SKM-1 treated with dmso at 0.1 percent for 144 hours (cell line): Measurements from ENCODE around the gene MAN2A1.
"Not testable (repeated sequence)": the region's sequence is repeated elsewhere in the genome, so short reads cannot be mapped to it uniquely, and the experiment has no call there.

Source experiments
- DNase-seq: peaks from one replicate; lab custom pipeline; 2025; ENCODE audit not compliant: unreplicated experiment; lab: John Stamatoyannopoulos, UW

Gene MAN2A1

DNA sequence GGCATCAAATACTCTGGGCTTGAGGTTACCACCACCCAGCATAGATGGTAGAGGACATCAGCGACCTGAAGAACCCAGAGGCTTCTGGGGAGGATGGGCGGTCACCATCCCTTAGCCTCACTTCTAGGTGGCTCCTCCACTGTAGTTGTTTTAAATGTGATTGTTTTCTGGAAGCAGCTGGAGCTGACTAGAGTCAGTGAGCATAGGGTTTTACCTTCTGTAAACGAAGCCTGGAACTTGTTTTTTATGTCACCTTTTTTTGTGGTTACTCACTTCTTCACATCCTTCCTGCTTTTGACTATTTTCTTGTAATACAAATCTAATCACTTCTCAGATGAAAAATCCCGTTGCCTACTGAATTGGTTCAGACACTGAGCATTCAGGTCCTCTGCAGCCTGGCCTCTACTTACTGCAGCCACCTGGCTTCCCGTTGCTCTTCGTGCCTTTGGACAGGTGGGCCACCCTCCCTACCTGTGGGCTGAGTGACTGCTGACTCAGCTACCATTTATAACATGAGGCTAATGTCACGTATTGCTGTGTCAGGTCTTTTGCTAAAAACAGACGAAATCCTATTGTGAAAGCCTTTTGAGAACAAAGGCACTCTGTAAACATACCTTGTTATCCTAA, 167.8 kb downstream of the MAN2A1 start:
- DNase-seq = no peak

- DNase-seq = no peak
These were observed 169.8 kb downstream of the MAN2A1 start for GRCh38 chr5:109859537-109859936.

DNA sequence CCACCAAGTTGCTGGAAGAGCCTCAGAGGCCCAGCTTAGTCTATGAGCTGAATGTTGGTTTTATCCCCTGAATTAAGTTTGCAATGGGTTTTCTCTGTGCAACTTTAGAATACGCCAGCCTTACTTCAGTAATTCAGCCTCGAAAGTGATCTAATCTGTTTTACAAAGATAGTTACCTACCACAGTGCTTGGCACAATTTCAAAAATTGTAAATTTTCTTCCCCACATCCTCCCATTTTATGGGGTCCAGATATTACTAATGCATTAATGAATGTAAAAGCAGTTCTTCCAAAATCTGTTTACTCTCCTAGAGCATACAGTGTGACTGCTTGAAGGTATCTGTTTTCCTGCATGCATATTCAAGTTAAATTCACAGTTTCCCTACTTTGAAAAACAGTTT, 172.6 kb downstream of the MAN2A1 start:
- no peak for DNase-seq

- no peak for DNase-seq
These were observed 174.0 kb downstream of the MAN2A1 start for GRCh38 chr5:109863752-109864151.

- no peak for DNase-seq
These were observed 175.9 kb downstream of the MAN2A1 start for GRCh38 chr5:109865637-109866036.

GRCh38 chr5:109866051-109866450, 176.3 kb downstream of the MAN2A1 start:
- DNase-seq = no peak

GRCh38 chr5:109868737-109869136, 179.0 kb downstream of the MAN2A1 start:
- no peak for DNase-seq

DNA sequence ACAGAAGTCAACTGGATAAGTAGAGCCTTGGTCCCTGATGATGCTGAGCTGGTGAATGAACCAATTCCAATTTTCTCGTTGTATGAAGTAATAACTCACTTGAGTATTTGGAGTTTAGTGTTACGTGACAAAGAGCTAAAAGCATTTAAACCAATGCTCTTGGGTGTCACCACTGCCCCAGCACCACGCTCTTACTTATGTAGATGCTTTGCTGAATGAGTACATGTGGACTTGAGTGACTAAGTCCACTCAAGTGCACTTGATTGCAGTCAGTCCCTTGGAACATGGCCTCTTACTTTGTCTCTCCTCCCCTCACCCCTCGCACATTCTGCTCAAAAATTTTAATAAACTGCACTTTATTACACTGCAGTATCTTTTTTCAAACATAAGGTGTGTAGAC, 184.0 kb downstream of the MAN2A1 start:
- DNase-seq = no peak

GRCh38 chr5:109874108-109874507, 184.4 kb downstream of the MAN2A1 start:
- DNase-seq = no peak

- DNase-seq = no peak
These were observed 186.5 kb downstream of the MAN2A1 start for GRCh38 chr5:109876030-109876725.

DNA sequence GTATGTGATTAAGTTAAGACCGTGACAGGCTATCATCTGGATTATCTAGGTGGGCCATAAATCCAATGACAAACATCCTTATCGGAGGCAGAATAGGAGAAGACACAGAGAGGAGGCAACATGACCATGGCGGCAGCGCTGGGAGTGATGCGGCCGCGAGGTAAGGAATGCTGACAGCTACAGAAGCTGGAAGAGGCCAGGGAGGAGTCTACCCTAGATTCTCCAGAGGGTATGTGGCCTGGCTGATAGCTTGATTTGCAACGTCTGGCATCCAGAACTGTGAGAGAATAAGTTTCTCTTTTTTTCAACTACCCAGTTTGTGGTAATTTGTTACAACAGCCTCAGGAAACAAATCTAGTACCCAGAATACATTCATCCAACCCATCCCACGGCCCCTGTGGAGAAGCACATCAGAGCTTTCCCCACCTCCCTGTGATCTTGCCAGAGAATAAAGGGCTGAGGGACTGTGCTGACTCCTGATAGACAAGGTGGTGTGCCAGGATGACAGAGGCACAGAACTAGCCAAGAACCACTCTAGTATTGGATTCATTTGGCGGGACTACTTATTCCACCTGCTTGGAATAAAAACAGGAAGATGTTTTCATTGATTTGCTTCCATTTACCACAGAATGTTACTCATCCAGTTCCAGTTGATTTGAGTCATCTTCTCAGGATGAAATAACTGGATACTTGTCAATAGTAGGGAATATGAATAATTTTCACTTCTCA, 187.4 kb downstream of the MAN2A1 start:
- no peak for DNase-seq

DNA sequence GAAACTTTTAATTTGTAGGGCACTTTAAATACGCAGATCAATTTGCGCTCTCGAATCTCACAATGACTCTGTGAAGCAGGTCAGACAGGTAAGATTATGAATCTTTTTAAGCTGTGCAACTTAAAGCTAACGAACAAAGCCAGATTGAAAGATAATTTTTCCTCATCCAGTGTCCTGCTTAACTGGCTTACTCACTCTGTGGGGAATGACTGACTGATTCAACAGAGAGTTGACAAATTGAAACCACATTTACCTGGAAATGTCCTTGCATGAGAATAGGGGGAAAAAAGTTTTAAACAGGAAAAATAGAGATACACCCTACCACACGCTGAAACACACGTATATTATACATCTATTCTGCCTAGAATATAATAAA, 187.9 kb downstream of the MAN2A1 start:
- no peak for DNase-seq

- DNase-seq = no peak
These were observed 189.2 kb downstream of the MAN2A1 start for GRCh38 chr5:109878887-109879286.

DNA sequence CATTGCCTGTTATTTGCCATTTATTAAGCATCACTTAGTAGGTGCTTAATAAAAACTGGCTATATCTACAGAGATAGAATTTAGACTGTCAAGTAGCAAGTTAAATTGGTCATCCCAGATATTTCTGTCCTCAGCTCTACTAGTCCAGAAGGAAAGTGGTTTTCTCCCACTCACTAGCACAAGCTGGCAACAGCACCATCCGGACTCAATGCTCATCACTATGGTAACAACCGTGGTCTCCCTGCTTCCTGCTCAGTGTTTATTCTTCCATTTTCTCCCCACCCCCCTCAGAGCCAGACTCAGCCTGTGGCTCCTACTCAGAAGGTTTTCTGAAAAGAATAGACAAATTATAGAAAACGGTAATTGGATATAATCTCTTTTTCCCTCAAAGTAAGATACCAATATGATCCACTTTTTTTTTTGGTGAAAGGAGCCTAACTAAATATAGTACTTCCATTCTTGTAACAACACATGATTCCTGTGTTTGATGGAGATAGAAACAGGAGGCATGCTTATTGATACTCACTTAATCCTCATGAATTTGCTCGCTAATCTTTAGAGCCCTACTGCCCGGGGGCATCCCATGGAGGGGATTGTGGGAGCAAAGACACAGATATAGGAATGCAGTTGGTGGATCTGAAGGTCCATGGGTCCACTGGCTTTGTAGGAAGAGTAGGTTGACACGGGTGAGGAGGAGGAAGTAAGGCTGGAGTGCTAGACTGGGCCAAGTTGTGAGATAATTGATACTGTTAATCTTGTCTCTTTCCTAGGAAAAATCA, 191.4 kb downstream of the MAN2A1 start:
- no peak for DNase-seq

- no peak for DNase-seq
These were observed 192.8 kb downstream of the MAN2A1 start for GRCh38 chr5:109882546-109882945.

- DNase-seq = no peak
These were observed 194.9 kb downstream of the MAN2A1 start for GRCh38 chr5:109884676-109885075.

DNA sequence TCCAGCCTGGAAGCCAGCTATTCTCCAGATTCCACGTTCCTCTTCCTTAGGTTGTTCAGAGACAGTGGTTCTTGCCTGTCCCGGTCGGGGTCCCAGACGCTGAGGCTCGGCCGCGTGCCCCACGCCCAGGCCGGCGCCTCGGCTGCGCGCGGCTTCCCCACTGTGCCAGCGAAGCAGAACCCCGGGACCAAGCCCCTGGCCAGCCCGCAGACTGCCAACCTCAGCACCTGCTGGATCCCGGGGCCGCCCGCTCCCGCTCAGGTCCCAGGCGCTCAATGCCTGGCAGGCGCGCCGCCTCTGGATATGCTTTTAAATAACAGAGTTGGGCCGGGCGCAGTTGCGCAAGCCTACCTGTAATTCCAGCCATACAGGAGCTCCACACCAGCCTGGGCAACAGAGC, 195.5 kb downstream of the MAN2A1 start:
- no peak for DNase-seq

DNA sequence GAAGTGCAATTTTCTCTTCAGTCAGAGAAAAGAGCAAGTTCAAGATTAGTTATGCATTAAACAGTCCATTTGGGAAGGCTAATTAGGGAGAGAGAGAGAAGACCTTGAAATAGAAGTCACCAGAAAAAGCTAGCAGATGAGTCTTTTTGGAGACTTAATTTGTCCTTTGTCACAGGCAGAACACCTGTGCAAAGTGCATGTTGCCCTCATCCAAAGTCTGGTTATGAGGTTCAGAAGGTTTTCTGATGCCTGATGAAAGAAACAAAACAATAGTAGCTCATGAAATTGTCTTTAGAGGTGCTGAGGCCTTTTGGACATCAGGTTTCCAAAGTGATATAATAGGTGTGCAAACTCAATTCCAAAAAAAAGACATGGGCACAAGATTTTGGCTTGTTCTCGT, 199.3 kb downstream of the MAN2A1 start:
- DNase-seq = no peak

GRCh38 chr5:109893271-109893670, 203.5 kb downstream of the MAN2A1 start:
- not testable (repeated sequence) for DNase-seq

DNA sequence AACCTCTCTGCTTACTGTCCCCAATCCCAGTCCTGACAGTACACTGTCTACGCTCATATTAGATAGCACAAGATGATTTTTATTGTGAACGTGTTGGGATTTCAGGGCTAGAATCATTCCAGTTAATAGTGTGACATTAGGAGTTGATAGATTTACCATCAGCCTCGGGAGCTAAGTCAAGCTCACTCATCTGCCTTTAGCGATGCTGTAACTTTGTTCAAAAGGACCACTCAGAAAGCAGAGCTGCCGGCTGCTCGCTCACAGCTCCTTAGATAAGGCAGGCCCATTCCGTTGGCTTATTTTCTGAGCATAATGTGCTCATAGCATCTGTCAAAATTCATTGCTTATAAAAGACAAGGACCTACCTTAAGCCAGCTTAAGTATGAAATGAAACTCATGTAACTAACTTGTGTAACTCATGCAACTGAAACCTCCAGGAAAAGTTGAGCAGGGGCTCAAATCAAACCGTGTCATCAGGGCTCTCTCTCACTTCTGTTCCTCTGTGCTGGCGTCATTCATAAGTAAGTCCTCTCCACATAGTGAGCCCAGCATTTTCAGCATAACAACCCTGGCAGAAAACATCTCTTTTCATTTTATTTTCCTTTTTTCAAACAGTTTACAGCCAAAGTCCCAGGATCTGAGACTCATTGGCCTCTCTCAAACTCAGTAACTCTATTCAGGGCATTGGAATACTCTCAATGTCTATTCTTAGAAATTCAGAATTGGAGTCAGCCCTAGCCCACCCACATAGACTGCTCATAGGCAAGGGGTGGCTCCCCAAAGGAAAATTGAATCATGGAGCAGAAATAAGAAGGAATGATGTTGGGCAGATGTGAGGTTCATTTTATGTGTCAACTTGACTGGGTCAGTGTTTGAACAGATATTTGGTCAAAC, 208.8 kb downstream of the MAN2A1 start:
- no peak for DNase-seq

DNA sequence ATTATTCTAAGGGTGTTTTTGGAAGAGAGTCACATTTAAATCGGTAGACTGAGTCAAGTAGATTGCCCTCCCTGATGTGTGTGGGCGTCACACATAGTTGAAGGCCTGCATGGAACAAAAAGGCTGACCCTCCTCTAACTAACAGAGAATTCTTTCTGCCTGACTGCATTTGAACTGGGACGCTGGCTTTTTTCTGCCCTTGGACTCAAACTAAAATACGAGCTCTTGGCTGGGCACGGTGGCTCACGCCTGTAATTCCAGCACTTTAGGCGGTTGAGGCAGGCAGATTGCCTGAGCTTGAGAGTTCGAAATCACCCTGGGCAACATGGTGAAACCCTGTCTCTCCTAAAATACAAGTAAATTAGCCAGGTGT, 209.4 kb downstream of the MAN2A1 start:
- DNase-seq = no peak
